Measurements from ENCODE around the gene THTPA.

The THTPA gene

GRCh38 chr14:23588884-23589598, 33.0 kb downstream of the THTPA start:
- TF ChIP-seq GATA3 (IDR thresholded peaks at IDR 0.05; ENCODE audit: low read depth, low read length) = peak; percentile 68
- TF ChIP-seq GATA2 (IDR thresholded peaks at IDR 0.05; ENCODE audit: low read depth, low read length) = peak; percentile 95

DNA sequence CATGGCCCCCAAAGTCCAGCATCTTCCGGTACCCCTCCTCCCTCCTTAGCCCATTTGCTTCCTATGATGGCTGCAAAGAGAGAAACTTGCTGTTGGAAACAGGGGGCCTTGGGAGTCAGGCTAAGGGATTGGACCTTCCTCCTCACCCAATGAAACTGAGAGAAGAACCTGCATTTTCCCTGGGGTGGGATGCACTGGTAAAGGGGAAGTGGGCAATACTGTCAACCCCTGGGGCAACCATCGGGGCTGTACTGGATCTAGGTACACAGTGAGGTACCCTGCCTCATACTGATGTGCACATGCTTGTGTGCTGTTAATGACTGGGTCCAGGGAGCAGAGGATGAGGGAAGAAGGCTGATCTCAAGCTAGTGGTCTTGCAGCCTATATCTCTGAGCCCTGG, 33.5 kb downstream of the THTPA start:
- no peak for TF ChIP-seq GATA3 (IDR thresholded peaks at IDR 0.05; ENCODE audit: low read depth, low read length)
- no peak for TF ChIP-seq GATA2 (IDR thresholded peaks at IDR 0.05; ENCODE audit: low read depth, low read length)

DNA sequence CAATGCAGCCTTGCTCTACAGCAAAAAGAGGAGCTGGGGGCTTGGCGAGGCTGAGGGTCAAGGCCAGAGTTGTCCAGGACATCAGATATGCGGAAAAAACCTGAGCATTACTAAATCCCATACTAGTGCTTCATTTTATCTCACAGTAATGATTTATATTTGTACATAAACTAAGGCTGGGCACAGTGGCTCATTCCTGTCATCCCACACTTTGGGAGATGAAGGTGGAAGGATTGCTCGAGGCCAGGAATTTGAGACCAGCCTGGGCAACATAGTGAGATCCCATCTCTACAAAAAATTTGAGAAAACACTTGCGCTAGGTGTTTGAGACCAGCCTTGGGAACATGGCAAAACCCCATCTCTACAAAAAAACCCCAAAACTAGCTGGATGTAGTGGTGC, 34.1 kb downstream of the THTPA start:
- TF ChIP-seq GATA2 (IDR thresholded peaks at IDR 0.05; ENCODE audit: low read depth, low read length) (no peak), GATA3 (IDR thresholded peaks at IDR 0.05; ENCODE audit: low read depth, low read length) (no peak)

GRCh38 chr14:23600322-23600707, 44.2 kb downstream of the THTPA start:
- TF ChIP-seq GATA2 (IDR thresholded peaks at IDR 0.05; ENCODE audit: low read depth, low read length) (no peak), GATA3 (IDR thresholded peaks at IDR 0.05; ENCODE audit: low read depth, low read length) (no peak)

DNA sequence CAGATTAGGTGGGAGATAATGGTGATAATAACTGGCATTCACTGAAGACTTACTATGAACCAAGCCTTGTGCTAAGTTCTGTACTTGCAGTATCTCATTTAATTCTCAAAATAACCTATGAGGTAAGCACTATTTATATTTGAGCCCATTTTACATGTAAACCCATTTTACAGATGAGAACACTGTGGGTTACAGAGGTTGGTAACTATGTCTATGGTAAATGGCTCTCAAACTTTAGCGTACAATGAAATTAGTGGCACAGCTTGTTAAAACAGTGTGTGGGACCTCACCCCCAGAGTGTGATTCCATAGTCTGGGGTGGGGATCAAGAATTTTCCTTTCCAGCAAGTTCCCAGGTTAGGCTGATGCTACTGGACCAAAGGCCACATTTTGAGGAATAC, 44.7 kb downstream of the THTPA start:
- TF ChIP-seq GATA3 (IDR thresholded peaks at IDR 0.05; ENCODE audit: low read depth, low read length) (no peak), GATA2 (IDR thresholded peaks at IDR 0.05; ENCODE audit: low read depth, low read length) (no peak)

- TF ChIP-seq GATA2 (IDR thresholded peaks at IDR 0.05; ENCODE audit: low read depth, low read length) = no peak
- no peak for TF ChIP-seq GATA3 (IDR thresholded peaks at IDR 0.05; ENCODE audit: low read depth, low read length)
Observed at GRCh38 chr14:23601424-23601823, 45.4 kb downstream of the THTPA start.

DNA sequence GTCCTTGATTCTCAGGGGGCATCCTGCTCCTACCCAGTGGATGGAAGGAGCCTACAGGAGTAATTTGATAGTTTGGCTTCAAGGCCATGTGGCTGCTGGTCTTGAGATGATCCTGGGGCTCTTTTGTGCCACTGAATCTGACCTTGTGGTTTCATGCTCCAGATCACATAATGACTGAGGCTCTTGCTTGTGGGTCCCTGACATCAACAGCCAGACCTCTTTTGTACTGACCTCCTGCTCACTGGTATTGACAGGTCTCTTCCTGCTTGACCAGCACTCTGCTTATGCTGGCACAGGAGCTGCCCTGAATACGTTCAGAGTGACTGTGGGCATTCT, 45.7 kb downstream of the THTPA start:
- no peak for TF ChIP-seq GATA3 (IDR thresholded peaks at IDR 0.05; ENCODE audit: low read depth, low read length)
- TF ChIP-seq GATA2 (IDR thresholded peaks at IDR 0.05; ENCODE audit: low read depth, low read length) = no peak

DNA sequence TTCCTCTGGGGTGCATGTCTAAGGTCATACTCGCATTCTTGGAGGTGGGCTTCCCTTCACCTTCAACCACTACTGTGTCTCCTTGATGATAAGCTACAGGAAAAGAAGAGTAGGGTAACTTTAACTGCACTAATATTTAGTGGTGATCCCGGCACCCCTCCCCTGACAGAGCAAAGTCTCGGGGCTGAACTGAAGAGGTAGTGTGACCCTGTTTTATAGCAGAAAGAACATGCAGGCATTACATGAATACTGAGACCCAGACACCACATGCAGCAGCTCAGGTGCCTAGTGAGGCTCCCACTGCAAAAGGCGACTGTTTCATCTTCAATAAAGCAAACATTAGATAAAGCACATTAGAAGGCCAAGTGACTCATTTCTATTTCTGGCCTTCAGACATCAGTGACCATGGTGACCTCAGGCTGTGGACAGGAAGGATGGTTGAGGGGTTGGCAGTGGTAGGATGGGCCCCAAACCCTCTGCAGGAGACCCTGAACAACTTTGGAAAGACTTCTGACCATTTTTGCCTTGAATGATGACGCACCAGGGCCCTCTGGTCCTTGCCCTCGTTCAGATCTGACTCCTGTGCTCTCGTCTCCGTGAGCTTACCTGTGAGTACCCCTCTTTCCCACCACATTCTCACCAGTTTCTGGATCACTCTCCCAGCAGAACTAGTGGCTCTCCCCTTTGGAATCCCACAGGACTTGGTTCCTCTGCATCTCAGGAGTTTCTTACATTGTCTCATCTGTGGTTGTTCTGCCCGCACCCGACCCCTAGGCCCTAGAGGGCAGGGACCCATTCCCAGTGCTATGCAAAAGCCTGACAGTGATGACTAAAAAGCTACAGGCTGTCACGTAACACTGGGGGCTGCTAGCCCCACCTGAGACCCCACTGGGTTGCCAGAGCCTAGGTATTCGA, 46.4 kb downstream of the THTPA start:
- TF ChIP-seq GATA2 (IDR thresholded peaks at IDR 0.05; ENCODE audit: low read depth, low read length) (no peak), GATA3 (IDR thresholded peaks at IDR 0.05; ENCODE audit: low read depth, low read length) (no peak)

DNA sequence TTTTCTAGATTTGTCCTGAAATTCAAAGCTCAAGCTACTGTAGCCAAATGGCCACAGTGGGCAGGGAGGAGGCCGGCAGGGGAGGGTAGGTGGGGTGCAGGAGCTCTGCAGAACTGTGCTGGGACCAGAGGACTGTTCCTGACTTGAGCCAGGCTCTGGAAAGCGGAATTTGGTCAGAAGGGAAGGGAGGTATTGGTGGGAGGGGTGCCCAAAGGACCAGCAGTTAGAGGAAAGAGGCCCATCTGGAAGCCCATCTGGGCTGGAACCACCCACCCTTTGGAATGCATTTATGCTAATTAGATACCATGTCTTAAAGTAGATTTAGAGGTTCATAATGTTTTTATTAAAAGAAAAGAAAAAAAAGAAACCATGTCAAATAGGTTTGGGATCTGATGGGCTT, 47.0 kb downstream of the THTPA start:
- TF ChIP-seq GATA3 (IDR thresholded peaks at IDR 0.05; ENCODE audit: low read depth, low read length) = no peak
- TF ChIP-seq GATA2 (IDR thresholded peaks at IDR 0.05; ENCODE audit: low read depth, low read length) = no peak

- TF ChIP-seq GATA2 (IDR thresholded peaks at IDR 0.05; ENCODE audit: low read depth, low read length) = no peak
- no peak for TF ChIP-seq GATA3 (IDR thresholded peaks at IDR 0.05; ENCODE audit: low read depth, low read length)
Observed at GRCh38 chr14:23604148-23604547, 48.1 kb downstream of the THTPA start.

GRCh38 chr14:23604675-23605170, 48.7 kb downstream of the THTPA start:
- TF ChIP-seq GATA3 (IDR thresholded peaks at IDR 0.05; ENCODE audit: low read depth, low read length) (no peak), GATA2 (IDR thresholded peaks at IDR 0.05; ENCODE audit: low read depth, low read length) (no peak)

GRCh38 chr14:23605931-23606585, 50.0 kb downstream of the THTPA start:
- TF ChIP-seq GATA2 (IDR thresholded peaks at IDR 0.05; ENCODE audit: low read depth, low read length) (no peak), GATA3 (IDR thresholded peaks at IDR 0.05; ENCODE audit: low read depth, low read length) (no peak)

DNA sequence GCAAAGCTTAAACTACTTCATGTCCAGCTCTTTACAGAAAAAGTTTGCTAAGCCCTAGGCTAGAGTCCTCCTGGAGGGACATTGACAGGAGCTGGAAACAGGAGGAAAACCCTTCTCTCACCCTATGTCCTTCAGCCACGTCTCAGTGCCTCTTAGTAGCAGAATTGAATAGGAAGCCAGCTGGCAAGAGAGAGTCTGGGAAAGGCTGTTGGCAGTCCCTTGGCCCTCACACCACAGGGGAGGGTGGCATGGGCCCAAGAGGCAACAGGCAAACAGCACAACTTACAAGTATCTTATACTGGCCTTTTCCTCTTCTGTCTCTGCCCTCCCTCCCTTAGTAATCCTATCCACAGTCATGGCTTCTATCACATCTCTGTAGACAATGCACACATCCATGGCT, 52.4 kb downstream of the THTPA start:
- TF ChIP-seq GATA3 (IDR thresholded peaks at IDR 0.05; ENCODE audit: low read depth, low read length) (no peak), GATA2 (IDR thresholded peaks at IDR 0.05; ENCODE audit: low read depth, low read length) (no peak)

DNA sequence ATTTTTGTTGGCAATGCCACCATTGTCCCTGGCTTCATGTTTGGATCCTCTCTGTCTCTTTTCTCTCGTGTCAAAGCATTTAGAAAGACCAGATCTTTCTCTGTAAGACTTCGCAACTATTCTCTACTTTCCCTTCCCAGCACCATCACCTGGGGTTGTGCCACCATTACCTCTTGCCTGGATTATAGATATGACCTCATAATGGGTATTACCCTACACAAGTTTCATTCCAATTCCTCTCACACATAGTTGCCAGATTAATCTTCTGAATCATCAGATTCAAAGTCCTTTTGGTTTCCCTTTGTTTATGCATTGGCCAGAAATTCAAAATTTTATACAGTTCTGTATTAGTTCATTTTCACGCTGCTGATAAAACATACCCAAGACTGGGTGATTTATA, 52.9 kb downstream of the THTPA start:
- TF ChIP-seq GATA3 (IDR thresholded peaks at IDR 0.05; ENCODE audit: low read depth, low read length) (no peak), GATA2 (IDR thresholded peaks at IDR 0.05; ENCODE audit: low read depth, low read length) (no peak)
